ENCODE data around the gene DEPDC5.

The DEPDC5 gene

DNA sequence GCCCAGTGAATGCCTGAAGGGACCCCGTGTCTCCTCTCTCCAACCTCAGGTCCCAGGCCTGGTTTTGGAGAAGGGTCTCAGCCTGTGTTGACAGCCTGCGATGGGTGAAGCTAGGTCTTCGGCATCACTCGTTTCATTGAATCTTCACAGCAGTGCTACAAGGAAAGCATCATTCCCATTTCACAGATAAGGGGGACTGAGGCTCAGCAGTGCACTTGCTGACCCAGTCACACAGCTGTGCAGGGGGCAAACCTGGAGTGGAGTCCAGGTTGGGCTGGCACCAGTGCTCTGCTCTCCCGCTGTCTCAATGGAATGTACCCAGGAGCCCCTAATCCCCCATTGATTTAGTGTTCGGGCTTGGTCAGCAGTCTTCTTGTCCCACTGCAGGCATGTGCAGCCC, 179.6 kb downstream of the DEPDC5 start:
- no peak overlapping the region for H3K4me3 ChIP-seq (ENCODE audit: low read depth, low read length)
- TF ChIP-seq, protein P1, sequence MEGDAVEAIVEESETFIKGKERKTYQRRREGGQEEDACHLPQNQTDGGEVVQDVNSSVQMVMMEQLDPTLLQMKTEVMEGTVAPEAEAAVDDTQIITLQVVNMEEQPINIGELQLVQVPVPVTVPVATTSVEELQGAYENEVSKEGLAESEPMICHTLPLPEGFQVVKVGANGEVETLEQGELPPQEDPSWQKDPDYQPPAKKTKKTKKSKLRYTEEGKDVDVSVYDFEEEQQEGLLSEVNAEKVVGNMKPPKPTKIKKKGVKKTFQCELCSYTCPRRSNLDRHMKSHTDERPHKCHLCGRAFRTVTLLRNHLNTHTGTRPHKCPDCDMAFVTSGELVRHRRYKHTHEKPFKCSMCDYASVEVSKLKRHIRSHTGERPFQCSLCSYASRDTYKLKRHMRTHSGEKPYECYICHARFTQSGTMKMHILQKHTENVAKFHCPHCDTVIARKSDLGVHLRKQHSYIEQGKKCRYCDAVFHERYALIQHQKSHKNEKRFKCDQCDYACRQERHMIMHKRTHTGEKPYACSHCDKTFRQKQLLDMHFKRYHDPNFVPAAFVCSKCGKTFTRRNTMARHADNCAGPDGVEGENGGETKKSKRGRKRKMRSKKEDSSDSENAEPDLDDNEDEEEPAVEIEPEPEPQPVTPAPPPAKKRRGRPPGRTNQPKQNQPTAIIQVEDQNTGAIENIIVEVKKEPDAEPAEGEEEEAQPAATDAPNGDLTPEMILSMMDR (IDR thresholded peaks at IDR 0.05; ENCODE audit: low read depth, low read length): no peak

DNA sequence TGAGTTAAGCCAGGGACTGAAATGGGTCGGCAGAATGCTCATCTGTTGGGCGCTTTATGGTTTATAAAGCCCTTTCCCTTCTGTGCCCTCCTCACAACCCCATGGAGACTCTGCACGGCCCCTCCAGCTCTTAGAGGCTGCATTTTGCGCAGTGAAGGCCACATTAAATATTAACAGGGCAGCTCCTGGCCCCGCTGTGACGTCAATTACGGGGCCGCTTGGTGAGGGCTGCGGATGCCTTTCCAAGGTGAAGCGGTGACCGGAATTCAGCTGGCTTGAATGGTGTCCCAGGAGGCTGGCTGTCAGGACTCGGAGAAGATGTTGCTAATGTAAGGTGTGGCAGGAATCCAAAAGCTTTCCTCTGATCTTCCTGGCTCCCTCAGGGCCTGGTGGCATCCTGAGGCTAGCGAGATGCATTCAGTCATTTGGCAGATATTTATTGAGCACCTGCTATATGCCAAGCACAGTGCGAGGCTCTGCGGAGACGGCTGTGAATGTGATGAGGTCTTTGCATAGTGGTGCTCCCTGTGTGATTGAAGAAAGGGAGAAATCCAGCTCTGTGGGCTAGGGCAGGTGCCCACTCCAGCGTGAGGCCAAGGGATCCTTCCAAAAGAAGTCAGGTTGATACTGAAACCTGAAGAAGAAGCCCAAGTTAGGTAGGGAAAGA, 180.1 kb downstream of the DEPDC5 start:
- TF ChIP-seq, protein P1 (IDR thresholded peaks at IDR 0.05; ENCODE audit: low read depth, low read length): no peak
- H3K4me3 ChIP-seq (ENCODE audit: low read depth, low read length): no peak overlapping the region

DNA sequence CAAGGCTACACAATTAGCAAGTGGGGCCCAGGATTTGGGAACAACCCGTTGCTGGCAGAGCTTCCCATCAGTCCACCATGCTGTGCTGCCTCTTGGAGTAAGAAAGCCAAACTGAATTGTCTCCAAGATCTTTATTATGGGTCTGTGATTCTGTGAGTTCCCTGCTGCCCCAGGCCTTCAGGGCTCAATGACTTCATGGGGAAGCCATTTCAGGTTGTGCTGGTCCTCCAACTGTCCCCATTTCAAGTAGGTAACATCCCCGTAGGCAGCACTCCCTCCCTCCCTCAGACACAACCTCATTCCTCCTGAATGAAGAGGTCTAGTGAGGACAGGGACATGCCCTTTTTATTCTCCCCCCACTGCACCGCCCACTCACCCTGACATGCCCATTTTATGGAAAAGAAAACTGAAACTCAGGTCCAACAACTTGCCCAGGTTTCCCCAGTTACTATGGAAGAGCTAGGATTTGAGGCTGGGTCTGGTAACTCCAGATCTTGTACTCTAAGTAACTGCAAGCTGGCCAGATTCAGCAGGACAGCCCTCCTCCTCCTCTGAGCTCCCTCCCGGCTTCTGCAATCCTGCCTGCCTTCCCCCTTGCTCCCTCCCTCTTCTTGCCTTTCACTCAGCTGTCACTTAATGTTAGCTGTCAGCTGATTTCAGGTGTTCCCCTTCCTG, 182.3 kb downstream of the DEPDC5 start:
- no peak overlapping the region for H3K4me3 ChIP-seq (ENCODE audit: low read depth, low read length)
- TF ChIP-seq, protein P1 (IDR thresholded peaks at IDR 0.05; ENCODE audit: low read depth, low read length): no peak

DNA sequence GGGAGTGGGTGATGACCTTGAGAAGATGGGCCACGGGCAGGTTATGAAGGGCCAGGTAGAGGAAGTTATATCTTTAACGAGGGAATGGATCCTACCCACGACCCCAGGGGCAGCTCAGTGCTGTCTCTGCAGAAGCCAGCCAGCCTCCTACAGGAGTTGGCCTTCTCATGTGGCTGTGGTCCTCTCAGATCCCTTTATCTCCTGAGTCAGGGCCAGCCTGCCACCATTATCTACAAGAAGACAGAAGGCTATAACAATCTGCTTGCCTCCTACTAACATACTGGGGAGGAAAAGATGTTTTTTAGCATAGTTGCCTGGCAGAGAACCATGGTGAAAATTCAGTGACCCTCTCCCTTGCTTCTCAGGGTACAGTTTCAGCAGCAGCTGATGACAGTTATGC, 183.5 kb downstream of the DEPDC5 start:
- TF ChIP-seq, protein P1 (IDR thresholded peaks at IDR 0.05; ENCODE audit: low read depth, low read length): no peak

DNA sequence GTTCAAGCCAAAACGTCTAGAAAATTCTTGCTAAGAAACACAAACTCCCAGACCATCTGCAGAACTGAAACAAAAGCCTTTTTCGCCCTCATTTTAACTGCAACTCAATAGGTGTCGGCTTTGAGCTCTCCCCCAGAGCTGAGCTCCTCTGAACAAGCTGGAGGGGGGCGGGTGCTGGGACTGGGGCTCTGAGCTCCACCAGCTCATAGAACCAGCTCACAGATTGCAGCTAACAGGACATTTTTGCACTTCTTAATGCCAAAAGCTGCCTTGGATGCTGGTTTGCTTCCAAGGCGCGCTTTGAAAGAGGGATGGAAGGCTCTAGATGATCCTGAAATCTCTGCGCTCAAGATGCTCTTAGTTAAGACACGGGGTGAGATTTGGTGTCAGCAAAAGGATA, 184.5 kb downstream of the DEPDC5 start:
- no peak overlapping the region for H3K4me3 ChIP-seq (ENCODE audit: low read depth, low read length)
- TF ChIP-seq, protein P1 (IDR thresholded peaks at IDR 0.05; ENCODE audit: low read depth, low read length): no peak

More for the DNA sequence above, 183.5 kb downstream of the DEPDC5 start:
- H3K4me3 ChIP-seq (ENCODE audit: low read depth, low read length): no peak overlapping the region

DNA sequence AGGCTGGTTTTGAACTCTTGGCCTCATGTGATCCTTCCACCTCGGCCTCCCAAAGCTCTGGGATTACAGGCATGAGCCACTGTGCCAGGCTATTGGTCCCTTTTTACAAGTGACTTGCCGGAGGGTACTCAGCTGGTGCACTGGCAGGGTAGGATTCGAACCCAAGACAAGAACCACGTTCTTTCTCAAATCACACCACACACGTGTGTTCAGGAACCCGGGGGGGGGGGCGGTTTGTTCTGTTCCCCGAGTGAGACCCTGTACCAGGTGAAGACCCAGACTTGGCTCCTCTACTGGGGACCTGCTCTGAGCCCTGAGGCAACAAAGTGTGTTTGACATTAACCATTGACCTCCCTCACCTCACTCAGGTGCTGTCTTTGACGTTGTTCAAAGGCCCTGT, 186.7 kb downstream of the DEPDC5 start:
- TF ChIP-seq, protein P1 (IDR thresholded peaks at IDR 0.05; ENCODE audit: low read depth, low read length): no peak
- H3K4me3 ChIP-seq (ENCODE audit: low read depth, low read length): no peak overlapping the region

DNA sequence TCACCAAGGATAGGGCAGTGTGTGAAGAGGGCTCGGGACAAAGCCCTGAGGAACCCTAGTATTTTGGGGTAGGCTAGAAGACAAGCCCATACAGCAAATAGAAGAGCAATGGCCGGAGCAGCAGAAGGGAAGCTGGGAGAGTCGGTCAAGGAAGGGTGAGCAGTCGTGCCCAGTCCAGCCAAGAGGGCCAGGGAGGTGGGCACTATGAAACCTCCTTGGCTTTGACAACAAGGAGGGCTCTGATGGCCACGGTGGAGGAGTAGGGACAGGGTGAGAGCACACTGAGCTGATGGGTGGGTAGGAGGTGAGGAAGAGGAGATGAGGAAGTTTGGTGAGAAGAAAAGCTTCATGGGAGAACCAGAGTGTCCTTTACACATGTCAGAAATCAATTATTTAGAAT, 188.3 kb downstream of the DEPDC5 start:
- TF ChIP-seq, protein P1 (IDR thresholded peaks at IDR 0.05; ENCODE audit: low read depth, low read length): no peak

More for the DNA sequence above, 188.3 kb downstream of the DEPDC5 start:
- H3K4me3 ChIP-seq (ENCODE audit: low read depth, low read length): no peak overlapping the region
